ENCODE measurements around the gene TAS1R3. TPM values are rescaled to one million over a fixed set of nuclear protein-coding genes. Genes with fewer than 3 reads are reported as not detected.

Gene TAS1R3
- total and polyA plus RNA-seq, 4 donors = 0.13 to 1.3 (median 0.55) TPM

- no peak overlapping the region for H3K27ac ChIP-seq (ENCODE audit: low read depth in 1 of 2, low read length in 1 of 2)
- peaks cover 0 to 13% (median 0%) of the 10 kb centered on the region in 5 donors for H3K4me1 ChIP-seq (ENCODE audit: control insufficient read depth in 5 of 5, insufficient read depth in 5 of 5, low read length in 5 of 5)
- no peak overlapping the region for H3K4me3 ChIP-seq
- peaks cover 0 to 52% (median 11%) of the 10 kb centered on the region in 4 donors for H3K36me3 ChIP-seq (ENCODE audit: control insufficient read depth in 4 of 4, insufficient read depth in 4 of 4, low read length in 4 of 4)
- DNase-seq (no peak), ATAC-seq (ENCODE audit: insufficient read depth, low FRiP score) (no peak)
- no peak for TF ChIP-seq CTCF (IDR thresholded peaks at IDR 0.05; ENCODE audit: control extremely low read depth, extremely low read depth)
- WGBS, 2 donors = 93 to 96% methylated on average over 36 of the region's 36 CpGs
- no peak overlapping the region for H3K9ac ChIP-seq (ENCODE audit: insufficient read depth in 1 of 2, low read length in 2 of 2)
- no peaks in the 10 kb centered on the region for H3K27me3 ChIP-seq (ENCODE audit: control insufficient read depth in 3 of 3, insufficient read depth in 3 of 3, low read length in 2 of 3)
- no peaks in the 10 kb centered on the region for H3K9me3 ChIP-seq (ENCODE audit: control insufficient read depth in 4 of 4, insufficient read depth in 3 of 4, low read length in 3 of 4)
Observed at GRCh38 chr1:1340791-1341548, 9.9 kb downstream of the TAS1R3 start.

- ATAC-seq (ENCODE audit: insufficient read depth, low FRiP score) = no peak
- Histone ChIP-seq H3K4me1 (ENCODE audit: control insufficient read depth in 5 of 5, insufficient read depth in 5 of 5, low read length in 5 of 5) (peaks cover 0 to 19% (median 0%) of the 10 kb centered on the region in 5 donors), H3K36me3 (ENCODE audit: control insufficient read depth in 4 of 4, insufficient read depth in 4 of 4, low read length in 4 of 4) (peaks cover 0 to 46% (median 11%) of the 10 kb centered on the region in 4 donors), H3K27ac (ENCODE audit: low read depth in 1 of 2, low read length in 1 of 2) (no peak overlapping the region), H3K4me3 (no peak overlapping the region), H3K9me3 (ENCODE audit: control insufficient read depth in 4 of 4, insufficient read depth in 3 of 4, low read length in 3 of 4) (no peaks in the 10 kb centered on the region), H3K9ac (ENCODE audit: insufficient read depth in 1 of 2, low read length in 2 of 2) (no peak overlapping the region), H3K27me3 (ENCODE audit: control insufficient read depth in 3 of 3, insufficient read depth in 3 of 3, low read length in 2 of 3) (no peaks in the 10 kb centered on the region)
- TF ChIP-seq CTCF (IDR thresholded peaks at IDR 0.05; ENCODE audit: control extremely low read depth, extremely low read depth) = no peak
- DNase-seq = no peak
- whole genome bisulfite sequencing, 2 donors = 94 to 97% methylated on average over 17 of the region's 17 CpGs
Observed at GRCh38 chr1:1341549-1342021, 10.5 kb downstream of the TAS1R3 start.

- H3K36me3 ChIP-seq (ENCODE audit: control insufficient read depth in 4 of 4, insufficient read depth in 4 of 4, low read length in 4 of 4) = peaks cover 0 to 43% (median 10%) of the 10 kb centered on the region in 4 donors
- no peaks in the 10 kb centered on the region for H3K9me3 ChIP-seq (ENCODE audit: control insufficient read depth in 4 of 4, insufficient read depth in 3 of 4, low read length in 3 of 4)
- H3K27me3 ChIP-seq (ENCODE audit: control insufficient read depth in 3 of 3, insufficient read depth in 3 of 3, low read length in 2 of 3) = no peaks in the 10 kb centered on the region
- ATAC-seq (ENCODE audit: insufficient read depth, low FRiP score) (no peak), DNase-seq (no peak)
- 96 to 98% methylated on average over 25 to 28 of the region's 28 CpGs for WGBS, 2 donors
- TF ChIP-seq CTCF (IDR thresholded peaks at IDR 0.05; ENCODE audit: control extremely low read depth, extremely low read depth) = no peak
- no peak overlapping the region for H3K9ac ChIP-seq (ENCODE audit: insufficient read depth in 1 of 2, low read length in 2 of 2)
- H3K4me1 ChIP-seq (ENCODE audit: control insufficient read depth in 5 of 5, insufficient read depth in 5 of 5, low read length in 5 of 5) = peaks cover 0 to 22% (median 2%) of the 10 kb centered on the region in 5 donors
- H3K27ac ChIP-seq (ENCODE audit: low read depth in 1 of 2, low read length in 1 of 2) = no peak overlapping the region
- no peak overlapping the region for H3K4me3 ChIP-seq
Observed at GRCh38 chr1:1342061-1342562, 11.0 kb downstream of the TAS1R3 start.

All from lung (tissue), 12 donors.